Measurements from ENCODE around the gene AFG1L.
"Not testable (repeated sequence)": the region's sequence is repeated elsewhere in the genome, so short reads cannot be mapped to it uniquely, and the experiment has no call there.

The AFG1L gene

DNA sequence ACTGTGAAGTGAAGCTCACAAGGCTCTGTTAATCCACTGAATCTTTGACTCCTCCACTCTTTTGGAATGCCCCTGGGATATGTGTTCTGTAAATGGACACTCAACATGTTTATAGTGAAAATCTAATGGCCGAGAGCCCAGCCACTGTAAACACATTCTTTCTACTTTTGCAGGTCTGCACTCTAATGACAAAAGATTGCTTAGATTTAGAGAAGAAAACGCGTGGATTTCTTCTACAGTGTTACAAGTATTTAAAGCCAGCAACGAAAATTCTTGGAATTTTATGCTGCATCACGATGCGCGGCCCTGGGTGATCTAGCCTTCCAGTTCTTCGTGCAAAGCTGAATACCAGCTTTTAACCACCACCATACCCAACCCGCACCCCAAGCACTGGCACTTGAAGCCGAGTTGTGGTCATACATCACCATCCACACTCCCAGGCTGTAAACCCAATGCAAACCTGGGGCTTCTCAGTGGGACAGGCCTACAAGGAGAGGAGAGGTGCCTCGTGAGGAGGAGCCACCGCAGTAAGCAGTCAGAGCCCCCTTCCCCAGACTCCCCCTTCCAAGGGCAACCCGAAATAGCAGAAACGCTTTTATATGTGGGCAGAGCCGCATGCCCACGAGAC lies 262.1 kb downstream of the AFG1L start:
- no peak for DNase-seq (ENCODE audit: low spot score)

- DNase-seq (ENCODE audit: low spot score), result peak; percentile 86
Observed at GRCh38 chr6:108557494-108558371, 262.9 kb downstream of the AFG1L start.

GRCh38 chr6:108558372-108559096 lies 263.7 kb downstream of the AFG1L start:
- peak; percentile 94 for DNase-seq (ENCODE audit: low spot score)

GRCh38 chr6:108559097-108559883 lies 264.4 kb downstream of the AFG1L start:
- peak; percentile 91 for DNase-seq (ENCODE audit: low spot score)

DNA sequence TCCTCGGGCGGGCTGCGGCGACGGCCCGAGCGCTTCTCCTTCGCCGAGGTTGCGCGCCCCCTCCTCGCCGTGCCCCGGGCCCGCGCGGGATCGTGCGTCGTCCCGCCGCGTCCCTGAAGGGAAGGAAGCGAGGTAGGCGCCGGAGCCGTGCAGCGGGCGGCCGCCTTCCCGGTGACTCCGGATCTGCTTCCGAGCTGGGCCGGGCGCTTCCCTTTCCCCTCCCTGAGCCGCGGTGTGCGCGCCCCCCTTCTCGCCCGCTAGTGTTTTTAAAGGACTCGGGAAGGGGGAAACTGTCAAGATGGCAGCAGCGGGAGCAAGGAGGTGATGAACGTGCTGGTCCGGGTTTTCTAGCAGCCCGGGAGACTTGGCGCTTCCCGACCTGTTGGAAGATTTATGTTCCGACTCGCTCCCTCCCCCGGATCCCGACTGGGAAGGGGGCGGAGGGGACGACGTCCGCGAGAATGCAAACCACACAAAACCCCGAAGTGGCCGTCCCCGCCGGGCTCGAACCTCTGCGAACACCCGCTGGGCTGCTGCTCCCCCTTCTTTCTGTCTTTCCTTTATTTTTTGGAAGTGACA lies 265.1 kb downstream of the AFG1L start:
- DNase-seq (ENCODE audit: low spot score), result peak; percentile 45

- peak; percentile 90 for DNase-seq (ENCODE audit: low spot score)
Observed at GRCh38 chr6:108560463-108561308, 265.8 kb downstream of the AFG1L start, which contains the start of gene FOXO3. Gene FOXO3 (plus strand): TSS chr6:108560917. CDS start chr6:108561209, 292 bp downstream.

- not testable (repeated sequence) for DNase-seq (ENCODE audit: low spot score)
Observed at GRCh38 chr6:108561309-108561647, 266.4 kb downstream of the AFG1L start.

GRCh38 chr6:108561742-108562502 lies 267.1 kb downstream of the AFG1L start:
- peak; percentile 10 for DNase-seq (ENCODE audit: low spot score)

- DNase-seq (ENCODE audit: low spot score), result peak; percentile 40
Observed at GRCh38 chr6:108562503-108562993, 267.7 kb downstream of the AFG1L start.

DNA sequence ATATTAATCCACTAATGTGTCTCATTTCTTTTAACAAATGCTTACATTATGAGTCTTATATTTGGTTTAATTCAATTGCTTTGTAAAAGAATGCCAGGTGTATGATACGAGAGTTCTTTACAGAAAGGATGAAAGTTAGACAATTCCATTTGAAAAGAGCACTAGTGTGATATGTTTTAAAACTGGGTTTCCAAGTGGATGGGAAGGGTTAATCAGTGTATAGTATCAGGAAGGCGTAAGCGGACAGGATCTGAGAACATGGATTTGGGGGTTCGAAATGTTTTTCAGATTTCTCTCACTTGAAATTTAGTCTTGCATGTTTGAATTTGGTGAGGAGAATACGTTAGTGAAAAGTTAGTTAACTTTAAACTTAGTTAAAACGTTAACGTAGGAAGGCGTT lies 268.4 kb downstream of the AFG1L start:
- DNase-seq (ENCODE audit: low spot score), result no peak

DNA sequence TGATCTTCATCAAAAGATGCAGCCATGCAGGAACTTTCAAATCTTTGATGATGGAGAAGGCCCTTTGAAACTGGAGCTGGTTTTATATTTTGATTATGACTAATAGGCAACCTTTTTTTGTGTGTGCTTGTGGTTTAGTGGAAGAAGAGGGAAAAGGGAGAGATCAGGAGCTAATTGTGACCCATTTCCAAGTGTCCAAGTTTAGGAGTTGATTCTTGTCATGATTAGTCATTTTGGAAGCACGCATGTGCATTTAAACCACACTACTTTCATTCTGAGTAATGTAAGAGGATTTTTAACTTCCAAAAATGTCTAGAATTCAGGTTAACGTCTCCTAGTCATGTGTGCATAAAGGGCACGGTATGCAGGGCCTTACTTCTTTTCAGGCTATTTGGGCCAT lies 269.3 kb downstream of the AFG1L start:
- peak; percentile 69 for DNase-seq (ENCODE audit: low spot score)

- DNase-seq (ENCODE audit: low spot score), result no peak
Observed at GRCh38 chr6:108565091-108565766, 270.4 kb downstream of the AFG1L start.

DNA sequence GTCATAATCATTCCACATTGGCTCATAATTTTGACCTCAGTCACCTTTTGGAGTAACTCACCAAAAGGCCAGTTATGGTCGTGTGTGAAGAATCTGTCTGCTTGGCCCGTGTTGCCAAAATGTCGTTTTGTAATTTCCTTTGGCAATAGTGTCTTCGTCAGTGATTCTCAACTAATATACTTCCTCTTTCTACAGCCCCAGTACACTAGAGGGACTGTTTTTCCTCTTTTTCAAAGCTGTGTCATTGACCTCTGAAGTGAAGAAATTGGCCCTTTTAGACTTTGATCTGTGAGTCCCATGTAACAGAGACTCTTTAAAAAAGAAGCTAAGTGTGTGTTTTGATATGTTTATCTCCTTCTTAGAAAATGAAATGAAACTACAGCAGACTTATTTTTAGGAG lies 271.0 kb downstream of the AFG1L start:
- peak; percentile 67 for DNase-seq (ENCODE audit: low spot score)

GRCh38 chr6:108566406-108566805 lies 271.6 kb downstream of the AFG1L start:
- DNase-seq (ENCODE audit: low spot score), result no peak

- no peak for DNase-seq (ENCODE audit: low spot score)
Observed at GRCh38 chr6:108568101-108568500, 273.2 kb downstream of the AFG1L start.

DNA sequence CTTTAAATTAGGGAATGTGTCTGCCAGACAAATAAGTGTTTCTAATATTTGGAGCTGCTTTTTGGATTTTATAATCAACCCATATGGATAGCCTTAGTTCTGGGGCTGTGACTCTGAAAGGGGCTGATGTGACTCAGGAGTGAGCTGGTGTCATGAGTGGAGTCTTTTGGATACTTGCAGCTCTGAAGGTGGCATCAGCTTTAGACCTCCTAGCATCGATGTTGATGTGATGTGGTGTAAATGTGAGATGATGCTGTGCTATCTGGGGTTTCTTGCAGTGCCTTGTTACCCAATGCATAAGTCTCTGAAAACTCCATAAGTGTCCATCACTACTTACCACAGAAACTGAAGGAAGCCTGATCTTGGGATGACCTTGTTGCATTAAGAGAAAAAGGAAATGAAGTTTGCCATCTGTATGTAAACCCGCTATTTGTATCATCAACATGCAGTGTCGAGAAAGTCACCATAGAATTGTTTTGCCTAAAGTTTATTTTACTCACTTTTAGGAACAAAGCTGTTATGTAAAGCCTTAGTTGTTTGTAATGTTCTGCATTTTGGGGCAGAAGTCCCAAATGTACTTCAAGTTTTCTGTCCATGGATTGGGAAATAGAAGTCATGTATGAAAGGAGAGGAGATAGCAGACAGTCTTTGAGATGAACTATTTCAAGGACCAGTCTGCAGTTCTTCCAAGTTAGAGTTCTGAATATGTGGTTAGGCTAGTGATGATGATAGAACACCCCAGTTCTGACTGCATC lies 273.9 kb downstream of the AFG1L start:
- DNase-seq (ENCODE audit: low spot score), result no peak

GRCh38 chr6:108570517-108570916 lies 275.7 kb downstream of the AFG1L start:
- no peak for DNase-seq (ENCODE audit: low spot score)

GRCh38 chr6:108574457-108575141 lies 279.7 kb downstream of the AFG1L start:
- no peak for DNase-seq (ENCODE audit: low spot score)
